Nephron progenitor cell (in vitro differentiated cells): Measurements from ENCODE around the gene GNG4.

Source experiments
- DNase-seq: peaks from one replicate; pipeline ENCODE4 v3.0.0; 2021
- H3K27ac Mint-ChIP-seq: 2 replicates; pipeline ENCODE4 v1.8.0; 2021; ENCODE audit warnings: mild to moderate bottlenecking, moderate library complexity, mixed read lengths
- H3K27me3 Mint-ChIP-seq: 2 replicates; pipeline ENCODE4 v1.8.0; 2021; ENCODE audit warnings: mild to moderate bottlenecking, low read depth, mixed read lengths; ENCODE audit not compliant: poor library complexity
- H3K36me3 Mint-ChIP-seq: 2 replicates; pipeline ENCODE4 v1.8.0; 2021; ENCODE audit warnings: low read depth, mixed read lengths
- H3K4me1 Mint-ChIP-seq: 2 replicates; pipeline ENCODE4 v1.8.0; 2021; ENCODE audit warnings: mixed read lengths
- H3K4me3 Mint-ChIP-seq: 2 replicates; pipeline ENCODE4 v1.8.0; 2021; ENCODE audit warnings: mild to moderate bottlenecking, moderate library complexity, mixed read lengths
- H3K9me3 Mint-ChIP-seq: 2 replicates; pipeline ENCODE4 v1.8.0; 2021; ENCODE audit warnings: mild to moderate bottlenecking, moderate library complexity, mixed read lengths
- CTCF ChIP-seq: fragments of 200-600 bp; sonication (generic); IDR thresholded peaks from 2 replicates; pipeline ENCODE4 v1.5.0; 2021; ENCODE audit warnings: antibody characterized with exemption

The GNG4 gene

DNA sequence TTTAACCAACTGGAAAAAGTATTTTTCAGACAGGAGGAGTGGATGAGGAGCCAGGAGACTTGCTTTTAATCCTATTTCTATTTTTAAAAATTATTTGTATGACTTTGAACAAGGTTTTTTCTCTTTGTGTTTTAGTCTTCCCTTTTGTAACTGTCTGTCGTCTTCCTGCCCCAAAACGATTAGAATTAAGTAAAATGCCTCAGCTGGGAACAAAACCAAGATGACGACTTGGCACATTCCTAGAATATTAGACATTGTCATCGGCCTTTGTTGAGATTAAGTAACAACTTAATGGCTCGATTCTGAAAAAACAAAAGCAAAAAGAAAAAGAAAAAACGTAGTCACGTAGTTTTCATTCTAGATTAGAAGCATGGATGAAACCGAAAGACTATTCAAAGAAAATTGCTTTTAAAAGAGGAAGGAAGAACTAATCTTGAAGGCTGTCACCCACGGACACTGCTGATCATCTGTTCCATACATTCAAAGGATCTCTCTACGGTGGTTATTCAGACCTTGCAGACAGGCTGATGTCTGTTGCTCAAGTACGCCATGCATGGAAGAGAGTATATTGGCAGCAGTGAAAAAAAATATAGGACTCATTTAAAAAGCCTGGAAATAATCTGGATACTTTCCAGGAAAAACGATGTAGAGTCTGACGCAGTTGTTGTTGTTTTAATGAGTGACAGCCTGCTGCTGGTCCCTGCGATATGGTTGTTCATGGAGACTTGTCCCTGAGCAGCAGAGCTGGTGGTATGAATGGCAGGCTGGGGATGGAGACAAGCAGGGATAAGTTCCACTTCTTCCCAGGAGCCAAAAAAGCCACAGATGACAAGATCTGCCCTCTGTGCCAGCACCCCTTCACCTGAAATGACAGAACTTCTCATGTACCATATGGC, 16.8 kb downstream of the GNG4 start:
- Mint-ChIP-seq H3K27me3 (peaks cover 7% of the 10 kb centered on the region), H3K27ac (no peak overlapping the region), H3K4me1 (peaks cover 35% of the 10 kb centered on the region), H3K4me3 (no peak overlapping the region), H3K9me3 (no peaks in the 10 kb centered on the region), H3K36me3 (no peaks in the 10 kb centered on the region)
- no peak for TF ChIP-seq CTCF
- no peak for DNase-seq

GRCh38 chr1:235631816-235632215, 17.8 kb downstream of the GNG4 start:
- Mint-ChIP-seq H3K27me3 (peaks cover 7% of the 10 kb centered on the region), H3K4me3 (no peak overlapping the region), H3K9me3 (no peaks in the 10 kb centered on the region), H3K4me1 (peaks cover 35% of the 10 kb centered on the region), H3K36me3 (no peaks in the 10 kb centered on the region), H3K27ac (no peak overlapping the region)
- no peak for TF ChIP-seq CTCF
- DNase-seq: no peak

DNA sequence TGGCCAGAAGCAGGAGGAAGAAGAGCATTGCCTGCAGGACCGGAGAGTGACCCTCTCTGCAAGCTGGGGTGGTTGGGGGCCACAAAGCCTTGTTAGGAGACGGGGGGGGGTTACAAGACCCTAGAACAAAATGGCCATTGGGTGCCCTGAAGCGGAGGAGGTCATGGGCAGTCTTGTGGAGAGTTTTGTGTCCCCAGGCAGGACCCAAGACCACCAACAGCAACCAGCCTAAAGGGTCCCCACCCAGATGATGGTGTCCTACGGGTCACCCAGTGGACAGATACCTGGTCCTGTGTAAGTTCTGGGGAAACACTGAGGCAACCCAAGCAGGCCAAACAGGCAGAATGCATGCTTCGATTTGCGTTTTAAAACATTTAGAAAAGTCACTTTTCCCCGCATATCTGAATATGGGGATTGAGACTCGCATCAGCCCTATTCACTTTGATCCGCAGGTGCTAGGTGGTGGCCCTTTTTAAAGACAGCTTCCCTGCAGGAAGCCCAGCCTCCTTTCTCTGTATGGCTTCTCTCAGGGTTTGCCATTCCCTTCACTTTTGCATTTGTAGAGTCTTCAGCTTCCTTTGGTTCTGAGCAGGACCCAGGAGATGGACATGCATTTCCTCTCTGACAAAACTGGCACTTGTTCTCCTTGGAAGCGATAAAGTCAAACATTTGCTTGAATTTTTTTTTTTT, 21.1 kb downstream of the GNG4 start:
- Mint-ChIP-seq H3K27me3 (peaks cover 4% of the 10 kb centered on the region), H3K36me3 (no peaks in the 10 kb centered on the region), H3K9me3 (no peaks in the 10 kb centered on the region), H3K4me1 (peaks cover 62% of the 10 kb centered on the region), H3K4me3 (no peak overlapping the region), H3K27ac (no peak overlapping the region)
- no peak for TF ChIP-seq CTCF
- DNase-seq: no peak

GRCh38 chr1:235625831-235626230, 23.8 kb downstream of the GNG4 start:
- no peak for DNase-seq
- no peak for TF ChIP-seq CTCF
- no peak overlapping the region for H3K4me3 Mint-ChIP-seq
- peaks cover 51% of the 10 kb centered on the region for H3K4me1 Mint-ChIP-seq
- H3K36me3 Mint-ChIP-seq: no peaks in the 10 kb centered on the region
- H3K27ac Mint-ChIP-seq: no peak overlapping the region
- H3K9me3 Mint-ChIP-seq: no peaks in the 10 kb centered on the region
- H3K27me3 Mint-ChIP-seq: no peaks in the 10 kb centered on the region

GRCh38 chr1:235625340-235625739, 24.2 kb downstream of the GNG4 start:
- no peak for TF ChIP-seq CTCF
- Mint-ChIP-seq H3K9me3 (no peaks in the 10 kb centered on the region), H3K36me3 (no peaks in the 10 kb centered on the region), H3K4me3 (no peak overlapping the region), H3K27me3 (no peaks in the 10 kb centered on the region), H3K27ac (no peak overlapping the region), H3K4me1 (peaks cover 46% of the 10 kb centered on the region)
- no peak for DNase-seq
